HL-60 (cell line): Measurements from ENCODE around the gene GVQW3.
A peak's percentile ranks its signal among the peaks of the same experiment; 100 is the strongest.

Source experiments
- DNase-seq, 2 experiments: peaks; one replicate each; pipeline ENCODE4 v3.0.0-alpha.2; 2010 to 2020; ENCODE audit warnings: low read depth in 1 of 2, low spot score in 1 of 2
- H3K27ac ChIP-seq: fragments of 250-450 bp; sonication (Bioruptor Pico); replicated peaks from 2 replicates; pipeline ENCODE4 v1.5.1; 2020; ENCODE audit warnings: mild to moderate bottlenecking, moderate library complexity
- H3K27me3 ChIP-seq: fragments of 250-450 bp; sonication (Bioruptor Pico); 2 replicates; pipeline ENCODE4 v1.5.1; 2021; ENCODE audit warnings: mild to moderate bottlenecking, moderate library complexity; ENCODE audit not compliant: insufficient read depth, poor library complexity, severe bottlenecking
- H3K4me3 ChIP-seq: replicated peaks from 2 replicates; pipeline ENCODE4 v1.5.1; 2011; ENCODE audit warnings: mild to moderate bottlenecking, control low read depth, low read length; ENCODE audit not compliant: insufficient read depth
- GABPA ChIP-seq: IDR thresholded peaks from 2 replicates; pipeline ENCODE4 v1.6.1; 2012; ENCODE audit warnings: low read depth
- POLR2AphosphoS5 ChIP-seq: IDR thresholded peaks from 2 replicates; pipeline ENCODE4 v1.6.1; 2012; ENCODE audit warnings: low read depth
- SPI1 ChIP-seq: IDR thresholded peaks from 2 replicates; pipeline ENCODE4 v1.6.1; 2012; ENCODE audit warnings: low read depth, mild to moderate bottlenecking, borderline replicate concordance
- TF ChIP-seq, protein P1 (sequence below): IDR thresholded peaks from one replicate; pipeline ENCODE4 v1.5.1; 2011; ENCODE audit warnings: low read length, control low read depth, inconsistent platforms; ENCODE audit not compliant: insufficient read depth
- TF ChIP-seq, protein P2 (sequence below): IDR thresholded peaks from 2 replicates; pipeline ENCODE4 v1.6.1; 2012; ENCODE audit warnings: low read depth; ENCODE audit not compliant: insufficient replicate concordance

The GVQW3 gene

GRCh38 chr11:76391811-76392475 is 10.8 kb downstream of the GVQW3 start:
- no peak overlapping the region for H3K4me3 ChIP-seq
- H3K27ac ChIP-seq, result no peak overlapping the region
- TF ChIP-seq SPI1, result no peak
- no peak for DNase-seq
- H3K27me3 ChIP-seq, result no peaks in the 10 kb centered on the region

DNA sequence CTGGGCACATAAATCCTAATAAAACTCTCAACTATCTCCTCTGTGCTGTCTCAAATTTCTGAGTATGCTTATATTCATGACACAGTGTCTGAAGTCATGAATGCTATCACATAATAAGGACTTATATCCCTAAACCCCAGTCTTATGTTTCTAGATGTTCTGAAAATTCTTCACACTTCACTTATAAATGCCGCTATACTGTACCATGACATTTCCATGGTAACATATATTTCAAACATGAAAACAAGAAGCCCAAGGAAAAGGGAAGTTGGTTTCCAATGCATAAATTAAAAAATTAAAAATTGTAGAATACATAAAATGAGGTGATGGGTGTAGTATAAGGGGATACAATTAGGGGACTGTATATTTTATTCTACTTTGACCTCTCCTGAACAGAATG is 11.7 kb downstream of the GVQW3 start:
- no peak overlapping the region for H3K27ac ChIP-seq
- H3K4me3 ChIP-seq, result no peak overlapping the region
- no peaks in the 10 kb centered on the region for H3K27me3 ChIP-seq
- TF ChIP-seq, protein P1, sequence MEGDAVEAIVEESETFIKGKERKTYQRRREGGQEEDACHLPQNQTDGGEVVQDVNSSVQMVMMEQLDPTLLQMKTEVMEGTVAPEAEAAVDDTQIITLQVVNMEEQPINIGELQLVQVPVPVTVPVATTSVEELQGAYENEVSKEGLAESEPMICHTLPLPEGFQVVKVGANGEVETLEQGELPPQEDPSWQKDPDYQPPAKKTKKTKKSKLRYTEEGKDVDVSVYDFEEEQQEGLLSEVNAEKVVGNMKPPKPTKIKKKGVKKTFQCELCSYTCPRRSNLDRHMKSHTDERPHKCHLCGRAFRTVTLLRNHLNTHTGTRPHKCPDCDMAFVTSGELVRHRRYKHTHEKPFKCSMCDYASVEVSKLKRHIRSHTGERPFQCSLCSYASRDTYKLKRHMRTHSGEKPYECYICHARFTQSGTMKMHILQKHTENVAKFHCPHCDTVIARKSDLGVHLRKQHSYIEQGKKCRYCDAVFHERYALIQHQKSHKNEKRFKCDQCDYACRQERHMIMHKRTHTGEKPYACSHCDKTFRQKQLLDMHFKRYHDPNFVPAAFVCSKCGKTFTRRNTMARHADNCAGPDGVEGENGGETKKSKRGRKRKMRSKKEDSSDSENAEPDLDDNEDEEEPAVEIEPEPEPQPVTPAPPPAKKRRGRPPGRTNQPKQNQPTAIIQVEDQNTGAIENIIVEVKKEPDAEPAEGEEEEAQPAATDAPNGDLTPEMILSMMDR, result no peak
- TF ChIP-seq SPI1, result peak; percentile 24; the same call in 1 of the 2 replicates
- no peak for DNase-seq

GRCh38 chr11:76394411-76394810 is 13.3 kb downstream of the GVQW3 start:
- TF ChIP-seq GABPA (no peak), POLR2AphosphoS5 (no peak), SPI1 (no peak)
- TF ChIP-seq, protein P2, sequence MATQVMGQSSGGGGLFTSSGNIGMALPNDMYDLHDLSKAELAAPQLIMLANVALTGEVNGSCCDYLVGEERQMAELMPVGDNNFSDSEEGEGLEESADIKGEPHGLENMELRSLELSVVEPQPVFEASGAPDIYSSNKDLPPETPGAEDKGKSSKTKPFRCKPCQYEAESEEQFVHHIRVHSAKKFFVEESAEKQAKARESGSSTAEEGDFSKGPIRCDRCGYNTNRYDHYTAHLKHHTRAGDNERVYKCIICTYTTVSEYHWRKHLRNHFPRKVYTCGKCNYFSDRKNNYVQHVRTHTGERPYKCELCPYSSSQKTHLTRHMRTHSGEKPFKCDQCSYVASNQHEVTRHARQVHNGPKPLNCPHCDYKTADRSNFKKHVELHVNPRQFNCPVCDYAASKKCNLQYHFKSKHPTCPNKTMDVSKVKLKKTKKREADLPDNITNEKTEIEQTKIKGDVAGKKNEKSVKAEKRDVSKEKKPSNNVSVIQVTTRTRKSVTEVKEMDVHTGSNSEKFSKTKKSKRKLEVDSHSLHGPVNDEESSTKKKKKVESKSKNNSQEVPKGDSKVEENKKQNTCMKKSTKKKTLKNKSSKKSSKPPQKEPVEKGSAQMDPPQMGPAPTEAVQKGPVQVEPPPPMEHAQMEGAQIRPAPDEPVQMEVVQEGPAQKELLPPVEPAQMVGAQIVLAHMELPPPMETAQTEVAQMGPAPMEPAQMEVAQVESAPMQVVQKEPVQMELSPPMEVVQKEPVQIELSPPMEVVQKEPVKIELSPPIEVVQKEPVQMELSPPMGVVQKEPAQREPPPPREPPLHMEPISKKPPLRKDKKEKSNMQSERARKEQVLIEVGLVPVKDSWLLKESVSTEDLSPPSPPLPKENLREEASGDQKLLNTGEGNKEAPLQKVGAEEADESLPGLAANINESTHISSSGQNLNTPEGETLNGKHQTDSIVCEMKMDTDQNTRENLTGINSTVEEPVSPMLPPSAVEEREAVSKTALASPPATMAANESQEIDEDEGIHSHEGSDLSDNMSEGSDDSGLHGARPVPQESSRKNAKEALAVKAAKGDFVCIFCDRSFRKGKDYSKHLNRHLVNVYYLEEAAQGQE, result no peak
- Histone ChIP-seq H3K4me3 (no peak overlapping the region), H3K27me3 (no peaks in the 10 kb centered on the region), H3K27ac (no peak overlapping the region)
- no peak for DNase-seq

DNA sequence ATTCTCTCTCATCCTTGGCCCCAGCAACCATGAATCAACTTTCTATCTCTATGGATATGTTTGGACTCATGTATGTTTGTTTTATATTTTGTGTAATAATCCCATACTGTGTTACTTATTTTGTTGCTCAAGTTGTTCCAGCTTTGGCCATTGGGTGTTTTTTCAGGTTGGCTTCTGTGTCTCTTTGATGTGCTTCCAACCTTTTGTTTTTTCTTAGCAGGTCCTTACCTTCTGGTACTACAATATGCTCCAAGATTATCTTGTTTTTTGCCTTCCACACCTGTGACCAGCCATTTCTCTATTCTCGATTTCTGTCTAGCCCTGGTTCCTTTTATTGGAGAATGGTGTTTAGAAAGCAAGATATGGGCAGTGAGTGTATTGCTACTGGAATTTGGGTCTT is 14.2 kb downstream of the GVQW3 start:
- Histone ChIP-seq H3K27ac (no peak overlapping the region), H3K27me3 (no peaks in the 10 kb centered on the region), H3K4me3 (no peak overlapping the region)
- TF ChIP-seq, protein P2, result no peak
- TF ChIP-seq SPI1 (no peak), POLR2AphosphoS5 (no peak), GABPA (no peak)
- TF ChIP-seq, protein P1, result no peak
- no peak for DNase-seq

GRCh38 chr11:76397383-76397782 is 16.3 kb downstream of the GVQW3 start:
- no peak for DNase-seq
- Histone ChIP-seq H3K4me3 (no peak overlapping the region), H3K27me3 (no peaks in the 10 kb centered on the region), H3K27ac (no peak overlapping the region)
- TF ChIP-seq POLR2AphosphoS5, result no peak
- TF ChIP-seq, protein P2, result no peak
- TF ChIP-seq, protein P1, result no peak
- no peak for TF ChIP-seq GABPA
- no peak for TF ChIP-seq SPI1
